Smooth muscle cell (in vitro differentiated cells): ENCODE measurements around the gene CAPN15. TPM values are rescaled to one million over a fixed set of nuclear protein-coding genes. Genes with fewer than 3 reads are reported as not detected.
"Not testable (repeated sequence)": the region's sequence is repeated elsewhere in the genome, so short reads cannot be mapped to it uniquely, and the experiment has no call there.

Source experiments
- DNase-seq: peaks from one replicate; lab custom pipeline; 2025; ENCODE audit not compliant: unreplicated experiment; lab: John Stamatoyannopoulos, UW
- H2AFZ ChIP-seq: fragments of 200-600 bp; sonication (generic); 2 replicates; pipeline ENCODE4 v1.6.0; 2016; ENCODE audit warnings: antibody characterized with exemption, low read depth, mild to moderate bottlenecking
- H3F3A ChIP-seq: fragments of 200-600 bp; sonication (generic); 2 replicates; pipeline ENCODE4 v1.6.0; 2017; ENCODE audit warnings: antibody characterized with exemption, low read depth
- H3K27ac ChIP-seq: fragments of 200-600 bp; sonication (generic); 2 replicates; pipeline ENCODE4 v1.5.1; 2016; ENCODE audit warnings: low read depth, mild to moderate bottlenecking
- H3K27me3 ChIP-seq: fragments of 200-600 bp; sonication (generic); 2 replicates; pipeline ENCODE4 v1.6.1; 2016; ENCODE audit warnings: low read depth, mild to moderate bottlenecking
- H3K36me3 ChIP-seq: fragments of 200-600 bp; sonication (generic); 2 replicates; pipeline ENCODE4 v1.5.1; 2016; ENCODE audit warnings: low read depth
- H3K4me1 ChIP-seq: fragments of 200-600 bp; sonication (generic); 2 replicates; pipeline ENCODE4 v1.5.1; 2016; ENCODE audit warnings: low read depth
- H3K4me2 ChIP-seq: fragments of 200-600 bp; sonication (generic); 2 replicates; pipeline ENCODE4 v1.6.0; 2016; ENCODE audit warnings: mild to moderate bottlenecking
- H3K4me3 ChIP-seq: fragments of 200-600 bp; sonication (generic); 2 replicates; pipeline ENCODE4 v1.5.1; 2016; ENCODE audit warnings: mild to moderate bottlenecking
- H3K79me2 ChIP-seq: fragments of 200-600 bp; sonication (generic); 2 replicates; pipeline ENCODE4 v1.6.0; 2016; ENCODE audit warnings: low read depth, mild to moderate bottlenecking
- H3K9ac ChIP-seq: fragments of 200-600 bp; sonication (generic); 2 replicates; pipeline ENCODE4 v1.6.0; 2016; ENCODE audit warnings: low read depth
- H3K9me3 ChIP-seq: fragments of 200-600 bp; sonication (generic); replicated peaks from 2 replicates; pipeline ENCODE4 v1.5.1; 2016; ENCODE audit warnings: low read depth
- H4K20me1 ChIP-seq: fragments of 200-600 bp; sonication (generic); 2 replicates; pipeline ENCODE4 v1.6.0; 2016; ENCODE audit warnings: low read depth
- WGBS: methylation state at CpG from one replicate; pipeline ENCODE4 v1.1.7; 2016; ENCODE audit warnings: low lambda C conversion rate; 5-methylcytosine and 5-hydroxymethylcytosine counted together
- polyA plus RNA-seq: library from polyadenylated mRNA; unstranded; fragments of >200 nt; fragmentation: Nextera tagmentation; extraction: Ambion mirVana; gene quantifications from 2 replicates; pipeline ENCODE4 v1.2.1, GENCODE V29; 2016
- total RNA-seq: library from RNA; depleted of rRNA; stranded (reverse); fragments of >200 nt; gene quantifications from 2 replicates; pipeline ENCODE4 v1.2.3, GENCODE V29; 2014
- TF ChIP-seq, protein P1 (sequence below): fragments of 200-600 bp; sonication (generic); IDR thresholded peaks from 2 replicates; pipeline ENCODE4 v1.5.1; 2017; ENCODE audit warnings: borderline replicate concordance, mild to moderate bottlenecking, antibody characterized with exemption; ENCODE audit not compliant: insufficient read depth, poor library complexity, severe bottlenecking

CAPN15 gene
- total and polyA plus RNA-seq, 2 experiments from 2014 or later: 14.7 to 18.7 TPM

DNA sequence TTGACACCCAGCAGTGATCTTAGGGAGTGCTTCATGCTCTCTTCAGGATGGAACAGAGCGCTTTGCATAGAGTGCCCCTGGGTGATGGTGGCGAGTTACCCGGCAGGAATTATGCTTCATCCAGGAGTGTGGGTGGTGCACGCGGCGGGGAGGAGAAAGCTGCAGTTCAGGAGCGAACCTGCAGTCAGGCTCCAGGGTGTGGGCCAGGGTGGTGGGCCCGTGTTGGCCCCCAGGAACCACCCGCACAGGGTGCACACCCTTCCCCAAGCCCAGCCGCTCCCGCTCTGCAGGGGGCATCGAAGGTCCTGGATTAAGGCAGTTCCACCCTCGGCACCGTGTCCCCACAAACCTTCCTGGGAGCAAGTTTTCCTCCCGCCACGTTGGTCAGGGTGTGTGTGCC, 66.3 kb downstream of the CAPN15 start:
- Histone ChIP-seq H2AFZ (no peak overlapping the region), H3K9me3 (no peaks in the 10 kb centered on the region), H3K79me2 (peaks cover 72% of the 10 kb centered on the region), H3K9ac (no peak overlapping the region), H3K27me3 (no peaks in the 10 kb centered on the region), H3K4me2 (no peak overlapping the region), H4K20me1 (peaks cover 85% of the 10 kb centered on the region), H3K27ac (no peak overlapping the region), H3K4me1 (peaks cover 3% of the 10 kb centered on the region), H3K36me3 (no peaks in the 10 kb centered on the region), H3K4me3 (no peak overlapping the region), H3F3A (no peaks in the 10 kb centered on the region)
- WGBS: 91% methylated on average over 14 of the region's 16 CpGs
- TF ChIP-seq, protein P1, sequence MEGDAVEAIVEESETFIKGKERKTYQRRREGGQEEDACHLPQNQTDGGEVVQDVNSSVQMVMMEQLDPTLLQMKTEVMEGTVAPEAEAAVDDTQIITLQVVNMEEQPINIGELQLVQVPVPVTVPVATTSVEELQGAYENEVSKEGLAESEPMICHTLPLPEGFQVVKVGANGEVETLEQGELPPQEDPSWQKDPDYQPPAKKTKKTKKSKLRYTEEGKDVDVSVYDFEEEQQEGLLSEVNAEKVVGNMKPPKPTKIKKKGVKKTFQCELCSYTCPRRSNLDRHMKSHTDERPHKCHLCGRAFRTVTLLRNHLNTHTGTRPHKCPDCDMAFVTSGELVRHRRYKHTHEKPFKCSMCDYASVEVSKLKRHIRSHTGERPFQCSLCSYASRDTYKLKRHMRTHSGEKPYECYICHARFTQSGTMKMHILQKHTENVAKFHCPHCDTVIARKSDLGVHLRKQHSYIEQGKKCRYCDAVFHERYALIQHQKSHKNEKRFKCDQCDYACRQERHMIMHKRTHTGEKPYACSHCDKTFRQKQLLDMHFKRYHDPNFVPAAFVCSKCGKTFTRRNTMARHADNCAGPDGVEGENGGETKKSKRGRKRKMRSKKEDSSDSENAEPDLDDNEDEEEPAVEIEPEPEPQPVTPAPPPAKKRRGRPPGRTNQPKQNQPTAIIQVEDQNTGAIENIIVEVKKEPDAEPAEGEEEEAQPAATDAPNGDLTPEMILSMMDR: no peak
- no peak for DNase-seq

GRCh38 chr16:595094-595528, 67.6 kb downstream of the CAPN15 start:
- Histone ChIP-seq H3K4me2 (no peak overlapping the region), H3K27ac (no peak overlapping the region), H3K79me2 (peaks cover 74% of the 10 kb centered on the region), H3K36me3 (no peaks in the 10 kb centered on the region), H3K9me3 (no peaks in the 10 kb centered on the region), H3F3A (no peaks in the 10 kb centered on the region), H3K4me3 (no peak overlapping the region), H3K4me1 (peaks cover 3% of the 10 kb centered on the region), H2AFZ (no peak overlapping the region), H3K27me3 (no peaks in the 10 kb centered on the region), H3K9ac (no peak overlapping the region), H4K20me1 (peaks cover 94% of the 10 kb centered on the region)
- 94% methylated on average over 13 of the region's 18 CpGs for WGBS
- no peak for DNase-seq
- TF ChIP-seq, protein P1: no peak

DNA sequence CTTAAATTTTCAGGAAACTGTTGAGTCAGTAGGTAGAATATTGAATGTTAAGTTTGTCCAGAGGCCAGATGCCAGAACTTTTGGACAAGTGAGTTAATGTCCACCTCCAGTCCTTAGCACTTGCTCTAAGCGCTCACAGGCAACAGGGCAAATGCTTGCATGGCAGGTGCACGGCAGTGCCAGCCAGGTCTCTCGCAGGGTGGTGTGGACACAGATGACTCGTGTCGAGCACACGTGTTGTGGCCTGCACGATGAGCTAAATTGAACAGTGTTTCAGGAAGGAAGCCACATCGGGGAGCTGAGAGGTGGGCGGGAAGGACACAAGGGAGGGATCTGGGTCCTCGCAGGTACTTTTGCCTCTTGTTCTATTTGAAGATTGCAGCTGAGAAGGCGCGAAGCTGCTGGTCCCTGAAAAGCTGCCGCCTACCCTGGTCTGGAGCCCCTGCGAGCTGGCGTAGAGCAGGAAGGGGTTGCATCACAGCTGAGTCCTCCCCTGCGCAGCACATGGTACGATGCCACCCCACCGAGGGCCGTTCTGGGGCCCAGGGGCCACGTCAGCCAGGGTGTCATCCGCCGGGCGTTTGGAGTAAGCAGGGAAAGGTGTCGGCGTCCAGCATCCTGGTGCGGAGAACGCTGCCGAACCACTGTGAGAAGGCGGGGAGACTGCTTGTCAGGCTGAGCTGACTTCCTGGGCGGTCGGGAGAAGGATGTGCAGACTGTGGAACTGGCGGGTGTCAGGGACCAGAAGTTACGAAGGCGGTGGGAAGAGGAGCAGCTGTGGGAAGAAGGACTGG, 68.6 kb downstream of the CAPN15 start:
- DNase-seq: no peak
- H3F3A ChIP-seq: no peaks in the 10 kb centered on the region
- no peak overlapping the region for H3K9ac ChIP-seq
- H2AFZ ChIP-seq: no peak overlapping the region
- H3K27ac ChIP-seq: no peak overlapping the region
- no peak overlapping the region for H3K4me2 ChIP-seq
- H3K36me3 ChIP-seq: no peaks in the 10 kb centered on the region
- 95% methylated on average over 31 of the region's 34 CpGs for WGBS
- H3K27me3 ChIP-seq: no peaks in the 10 kb centered on the region
- no peaks in the 10 kb centered on the region for H3K9me3 ChIP-seq
- peaks cover 96% of the 10 kb centered on the region for H4K20me1 ChIP-seq
- TF ChIP-seq, protein P1: no peak
- H3K79me2 ChIP-seq: peaks cover 74% of the 10 kb centered on the region
- no peaks in the 10 kb centered on the region for H3K4me1 ChIP-seq
- H3K4me3 ChIP-seq: no peak overlapping the region

GRCh38 chr16:596736-597060, 69.2 kb downstream of the CAPN15 start:
- Histone ChIP-seq H4K20me1 (peaks cover 96% of the 10 kb centered on the region), H3K4me3 (no peak overlapping the region), H3K79me2 (peaks cover 71% of the 10 kb centered on the region), H3K27me3 (no peaks in the 10 kb centered on the region), H3K9me3 (no peaks in the 10 kb centered on the region), H3K9ac (no peak overlapping the region), H3K36me3 (no peaks in the 10 kb centered on the region), H3K4me1 (no peaks in the 10 kb centered on the region), H3K4me2 (no peak overlapping the region), H3F3A (no peaks in the 10 kb centered on the region), H3K27ac (no peak overlapping the region), H2AFZ (no peak overlapping the region)
- TF ChIP-seq, protein P1: no peak
- WGBS: 96% methylated on average over 12 of the region's 12 CpGs
- DNase-seq: no peak

- not testable (repeated sequence) for H3K27me3 ChIP-seq
- H4K20me1 ChIP-seq: peaks cover 96% of the 10 kb centered on the region
- 98% methylated on average over 7 of the region's 7 CpGs for WGBS
Observed at GRCh38 chr16:597655-598054, 70.1 kb downstream of the CAPN15 start.

More at GRCh38 chr16:597655-598054, 70.1 kb downstream of the CAPN15 start:
- H3K9ac ChIP-seq, H3K4me3 ChIP-seq, H2AFZ ChIP-seq, H3K4me2 ChIP-seq, DNase-seq, H3F3A ChIP-seq, H3K36me3 ChIP-seq, H3K4me1 ChIP-seq, H3K9me3 ChIP-seq, H3K27ac ChIP-seq: not testable (repeated sequence)
- peaks cover 65% of the 10 kb centered on the region for H3K79me2 ChIP-seq
